Neural cell (in vitro differentiated cells): Measurements from ENCODE around the gene PDHX.

Experiments
- EP300 ChIP-seq: fragments of 450-650 bp; conservative IDR thresholded peaks from 2 replicates; pipeline ENCODE4 v1.6.1; 2014; ENCODE audit warnings: antibody characterized with exemption, mild to moderate bottlenecking, moderate library complexity; ENCODE audit not compliant: poor library complexity, severe bottlenecking
- EZH2 ChIP-seq: fragments of 200-600, 300-800 bp; shearing (Covaris generic), sonication (generic); IDR thresholded peaks from 2 replicates; pipeline ENCODE4 v1.6.1; 2014; ENCODE audit warnings: antibody characterized with exemption, low read length, borderline replicate concordance, mild to moderate bottlenecking; ENCODE audit not compliant: insufficient read depth, poor library complexity, severe bottlenecking
- MXI1 ChIP-seq: fragments of 450-650 bp; conservative IDR thresholded peaks from 2 replicates; pipeline ENCODE4 v1.6.1; 2014; ENCODE audit warnings: antibody characterized with exemption, mild to moderate bottlenecking; ENCODE audit not compliant: poor library complexity, severe bottlenecking
- POLR2AphosphoS5 ChIP-seq: IDR thresholded peaks from 2 replicates; pipeline ENCODE4 v1.6.1; 2012
- RAD21 ChIP-seq: fragments of 450-650 bp; conservative IDR thresholded peaks from 2 replicates; pipeline ENCODE4 v1.6.1; 2014; ENCODE audit warnings: antibody characterized with exemption, mild to moderate bottlenecking, moderate library complexity
- SMC3 ChIP-seq: fragments of 450-650 bp; conservative IDR thresholded peaks from 2 replicates; pipeline ENCODE4 v1.6.1; 2014; ENCODE audit warnings: antibody characterized with exemption, mild to moderate bottlenecking, moderate library complexity; ENCODE audit not compliant: poor library complexity
- TAF1 ChIP-seq: IDR thresholded peaks from 2 replicates; pipeline ENCODE4 v1.6.1; 2012; ENCODE audit warnings: low read depth
- TF ChIP-seq, protein P1 (sequence below): fragments of 450-650 bp; IDR thresholded peaks from 2 replicates; pipeline ENCODE4 v1.5.1; 2014; ENCODE audit warnings: antibody characterized with exemption, mild to moderate bottlenecking, moderate library complexity; ENCODE audit not compliant: poor library complexity, severe bottlenecking
- TF ChIP-seq, protein P2 (sequence below): IDR thresholded peaks from 2 replicates; pipeline ENCODE4 v1.6.1; 2012; ENCODE audit warnings: borderline replicate concordance

DNA sequence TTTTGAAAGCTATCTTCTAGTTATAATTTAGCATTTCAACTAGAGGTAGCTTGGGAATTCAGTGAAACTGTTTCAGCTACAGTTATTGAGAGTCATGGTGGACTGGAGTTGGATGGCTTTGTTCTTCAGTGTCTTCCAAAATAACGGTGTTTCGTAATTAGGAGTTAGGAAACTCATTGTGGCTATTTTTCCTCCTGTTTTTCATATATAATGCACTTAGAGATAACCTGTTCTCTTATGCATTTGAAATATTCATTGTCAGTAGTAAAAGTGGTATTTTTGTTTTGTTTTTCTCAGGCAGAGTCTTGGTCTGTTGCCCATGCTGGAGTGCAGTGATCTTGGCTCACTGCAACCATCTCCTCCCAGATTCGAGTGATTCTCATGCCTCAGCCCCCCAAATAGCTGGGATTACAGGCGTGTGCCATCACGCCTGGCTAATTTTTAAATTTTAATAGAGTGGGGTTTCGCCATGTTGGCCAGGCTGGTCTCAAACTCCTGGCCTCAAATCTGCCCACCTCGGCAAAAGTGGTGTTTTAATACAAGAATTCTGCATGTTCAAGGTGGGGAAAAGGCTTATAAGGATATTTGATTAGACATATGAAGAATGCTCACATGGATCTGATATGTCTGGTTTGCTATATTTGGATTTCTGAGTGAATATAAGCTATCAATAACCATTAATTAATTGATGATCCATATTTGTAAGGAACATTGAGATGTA, 12.7 kb downstream of the PDHX start:
- TF ChIP-seq EZH2: no peak
- TF ChIP-seq POLR2AphosphoS5: no peak
- TF ChIP-seq, protein P1, sequence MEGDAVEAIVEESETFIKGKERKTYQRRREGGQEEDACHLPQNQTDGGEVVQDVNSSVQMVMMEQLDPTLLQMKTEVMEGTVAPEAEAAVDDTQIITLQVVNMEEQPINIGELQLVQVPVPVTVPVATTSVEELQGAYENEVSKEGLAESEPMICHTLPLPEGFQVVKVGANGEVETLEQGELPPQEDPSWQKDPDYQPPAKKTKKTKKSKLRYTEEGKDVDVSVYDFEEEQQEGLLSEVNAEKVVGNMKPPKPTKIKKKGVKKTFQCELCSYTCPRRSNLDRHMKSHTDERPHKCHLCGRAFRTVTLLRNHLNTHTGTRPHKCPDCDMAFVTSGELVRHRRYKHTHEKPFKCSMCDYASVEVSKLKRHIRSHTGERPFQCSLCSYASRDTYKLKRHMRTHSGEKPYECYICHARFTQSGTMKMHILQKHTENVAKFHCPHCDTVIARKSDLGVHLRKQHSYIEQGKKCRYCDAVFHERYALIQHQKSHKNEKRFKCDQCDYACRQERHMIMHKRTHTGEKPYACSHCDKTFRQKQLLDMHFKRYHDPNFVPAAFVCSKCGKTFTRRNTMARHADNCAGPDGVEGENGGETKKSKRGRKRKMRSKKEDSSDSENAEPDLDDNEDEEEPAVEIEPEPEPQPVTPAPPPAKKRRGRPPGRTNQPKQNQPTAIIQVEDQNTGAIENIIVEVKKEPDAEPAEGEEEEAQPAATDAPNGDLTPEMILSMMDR: no peak
- TF ChIP-seq, protein P2, sequence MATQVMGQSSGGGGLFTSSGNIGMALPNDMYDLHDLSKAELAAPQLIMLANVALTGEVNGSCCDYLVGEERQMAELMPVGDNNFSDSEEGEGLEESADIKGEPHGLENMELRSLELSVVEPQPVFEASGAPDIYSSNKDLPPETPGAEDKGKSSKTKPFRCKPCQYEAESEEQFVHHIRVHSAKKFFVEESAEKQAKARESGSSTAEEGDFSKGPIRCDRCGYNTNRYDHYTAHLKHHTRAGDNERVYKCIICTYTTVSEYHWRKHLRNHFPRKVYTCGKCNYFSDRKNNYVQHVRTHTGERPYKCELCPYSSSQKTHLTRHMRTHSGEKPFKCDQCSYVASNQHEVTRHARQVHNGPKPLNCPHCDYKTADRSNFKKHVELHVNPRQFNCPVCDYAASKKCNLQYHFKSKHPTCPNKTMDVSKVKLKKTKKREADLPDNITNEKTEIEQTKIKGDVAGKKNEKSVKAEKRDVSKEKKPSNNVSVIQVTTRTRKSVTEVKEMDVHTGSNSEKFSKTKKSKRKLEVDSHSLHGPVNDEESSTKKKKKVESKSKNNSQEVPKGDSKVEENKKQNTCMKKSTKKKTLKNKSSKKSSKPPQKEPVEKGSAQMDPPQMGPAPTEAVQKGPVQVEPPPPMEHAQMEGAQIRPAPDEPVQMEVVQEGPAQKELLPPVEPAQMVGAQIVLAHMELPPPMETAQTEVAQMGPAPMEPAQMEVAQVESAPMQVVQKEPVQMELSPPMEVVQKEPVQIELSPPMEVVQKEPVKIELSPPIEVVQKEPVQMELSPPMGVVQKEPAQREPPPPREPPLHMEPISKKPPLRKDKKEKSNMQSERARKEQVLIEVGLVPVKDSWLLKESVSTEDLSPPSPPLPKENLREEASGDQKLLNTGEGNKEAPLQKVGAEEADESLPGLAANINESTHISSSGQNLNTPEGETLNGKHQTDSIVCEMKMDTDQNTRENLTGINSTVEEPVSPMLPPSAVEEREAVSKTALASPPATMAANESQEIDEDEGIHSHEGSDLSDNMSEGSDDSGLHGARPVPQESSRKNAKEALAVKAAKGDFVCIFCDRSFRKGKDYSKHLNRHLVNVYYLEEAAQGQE: no peak
- no peak for TF ChIP-seq EP300
- TF ChIP-seq RAD21: no peak
- TF ChIP-seq MXI1: no peak
- no peak for TF ChIP-seq TAF1
- no peak for TF ChIP-seq SMC3
